Erythroblast (primary cell): Measurements from ENCODE around the gene KRTAP12-3.
"Not testable (repeated sequence)": the region's sequence is repeated elsewhere in the genome, so short reads cannot be mapped to it uniquely, and the experiment has no call there.

ENCODE experiments used
- DNase-seq, 2 experiments: peaks; one replicate each; lab custom pipeline; 2025; lab: John Stamatoyannopoulos, UW
- GATA1 ChIP-seq: IDR thresholded peaks from 2 replicates; pipeline ENCODE4 v1.6.1; 2011; ENCODE audit warnings: low read depth, mild to moderate bottlenecking, control low read depth, low read length, moderate library complexity
- POLR2A ChIP-seq: IDR thresholded peaks from 2 replicates; pipeline ENCODE4 v1.6.1; 2011; ENCODE audit warnings: mild to moderate bottlenecking, low read length

KRTAP12-3 gene

DNA sequence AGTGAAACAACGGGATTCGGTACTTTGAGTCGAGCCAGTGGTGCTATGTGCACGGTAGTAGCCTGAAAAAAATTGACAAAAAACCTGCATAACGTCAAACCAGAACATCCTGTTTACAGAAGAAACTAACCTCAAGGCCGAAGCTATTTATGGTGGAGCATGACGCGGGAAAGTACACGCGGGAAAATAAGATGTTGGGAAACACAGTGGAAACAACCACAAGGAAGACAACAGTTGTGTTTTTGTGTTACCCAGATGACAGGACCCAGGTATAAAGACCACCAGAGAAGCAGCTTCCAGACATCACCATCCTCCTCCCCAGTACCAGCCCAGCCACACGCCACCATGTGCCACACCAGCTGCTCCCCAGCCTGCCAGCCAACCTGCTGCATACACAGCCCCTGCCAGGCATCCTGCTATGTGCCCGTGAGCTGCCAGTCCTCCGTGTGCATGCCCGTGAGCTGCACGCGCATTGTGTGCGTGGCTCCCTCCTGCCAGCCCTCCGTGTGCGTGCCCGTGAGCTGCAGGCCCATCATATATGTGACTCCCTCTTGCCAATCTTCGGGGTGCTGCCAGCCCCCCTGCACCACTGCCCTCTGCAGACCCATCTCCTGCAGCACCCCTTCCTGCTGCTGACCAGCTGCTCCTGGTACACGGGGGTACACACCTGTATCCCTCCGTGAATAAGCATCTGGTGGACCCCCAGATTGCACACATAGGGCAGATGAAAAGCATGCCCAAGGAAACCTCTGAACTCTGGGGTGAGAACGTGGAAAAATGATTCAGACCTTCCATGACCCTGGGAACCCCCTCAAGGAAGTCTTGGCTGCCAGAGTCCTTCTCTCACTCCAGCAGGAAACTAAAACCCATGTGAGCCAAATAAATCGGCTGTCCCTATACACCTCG, at the start of gene KRTAP12-3:
Gene KRTAP12-3 (plus strand): TSS at position 298 of the 906 bp plus-strand sequence. CDS start 48 bp downstream, at position 346.
- no peak for TF ChIP-seq POLR2A
- no peak for TF ChIP-seq GATA1
- DNase-seq: no peak

GRCh38 chr21:44609193-44609592, 48.5 kb upstream of the KRTAP12-3 start:
- no peak for DNase-seq
- TF ChIP-seq GATA1: no peak
- no peak for TF ChIP-seq POLR2A

GRCh38 chr21:44610157-44610843, 47.4 kb upstream of the KRTAP12-3 start:
- DNase-seq: not testable (repeated sequence)

DNA sequence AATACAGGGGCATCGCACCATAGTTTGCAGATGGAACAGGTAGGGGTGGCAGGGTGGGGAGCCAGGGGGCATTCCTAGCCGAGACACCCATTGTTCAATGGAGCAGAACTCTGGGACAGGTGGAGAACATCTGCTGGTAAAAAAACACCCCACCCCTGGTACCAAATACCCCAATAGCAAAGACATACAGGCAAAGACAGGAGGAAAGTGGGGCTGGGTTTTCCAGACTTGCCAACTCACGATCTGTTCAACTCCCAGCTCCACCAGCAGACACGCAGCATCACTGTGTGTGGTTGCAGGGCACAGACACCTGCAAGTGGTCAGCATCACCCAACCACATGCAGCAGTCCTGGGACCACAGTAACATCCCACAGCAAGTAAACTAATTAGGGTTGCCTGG, 46.2 kb upstream of the KRTAP12-3 start:
- no peak for DNase-seq
- TF ChIP-seq GATA1 (no peak), POLR2A (no peak)

DNA sequence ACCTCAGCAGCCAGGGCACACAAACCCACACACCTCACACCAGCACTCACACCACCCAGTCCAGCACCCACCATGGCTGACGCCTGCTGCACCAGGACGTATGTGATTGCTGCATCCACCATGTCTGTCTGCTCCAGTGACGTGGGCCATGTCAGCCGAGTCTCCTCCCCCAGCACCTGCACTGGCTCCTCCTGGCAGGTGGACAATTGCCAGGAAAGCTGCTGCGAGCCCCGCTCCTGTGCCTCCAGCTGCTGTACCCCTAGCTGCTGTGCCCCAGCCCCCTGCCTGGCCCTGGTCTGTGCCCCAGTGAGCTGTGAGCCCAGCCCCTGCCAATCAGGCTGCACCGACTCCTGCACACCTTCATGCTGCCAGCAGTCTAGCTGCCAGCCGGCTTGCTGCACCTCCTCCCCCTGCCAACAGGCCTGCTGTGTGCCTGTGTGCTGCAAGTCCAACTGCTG, 45.7 kb upstream of the KRTAP12-3 start, which contains the start of gene KRTAP10-8:
Gene KRTAP10-8 (plus strand): TSS at position 51 of the 458 bp plus-strand sequence. CDS start 22 bp downstream, at position 73.
- no peak for DNase-seq
- no peak for TF ChIP-seq POLR2A
- no peak for TF ChIP-seq GATA1

DNA sequence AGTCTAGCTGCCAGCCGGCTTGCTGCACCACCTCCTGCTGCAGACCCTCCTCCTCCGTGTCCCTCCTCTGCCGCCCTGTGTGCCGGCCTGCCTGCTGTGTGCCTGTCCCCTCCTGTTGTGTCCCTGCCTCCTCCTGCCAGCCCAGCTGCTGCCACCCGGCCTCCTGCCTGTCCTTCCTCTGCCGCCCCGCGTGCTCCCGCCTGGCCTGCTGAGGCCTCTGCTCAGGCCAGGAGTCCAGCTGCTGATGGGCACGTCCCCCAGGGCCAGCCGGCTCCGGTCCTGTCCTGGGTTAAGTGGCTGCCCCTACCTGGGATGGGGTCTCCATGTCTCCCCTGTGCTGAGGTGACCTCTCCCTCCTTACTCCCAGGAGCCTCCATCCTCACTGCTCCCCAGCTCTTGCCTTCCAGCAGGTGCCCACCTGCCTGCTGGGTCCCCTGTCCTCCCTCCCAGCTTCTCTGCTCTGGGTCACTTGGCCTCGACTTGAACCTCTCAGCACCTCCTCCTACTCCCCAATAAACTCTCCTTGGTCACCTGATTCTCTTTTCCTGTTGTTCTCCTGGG, 45.0 kb upstream of the KRTAP12-3 start:
- TF ChIP-seq GATA1 (no peak), POLR2A (no peak)

GRCh38 chr21:44613386-44614155, 44.2 kb upstream of the KRTAP12-3 start:
- no peak for TF ChIP-seq GATA1
- TF ChIP-seq POLR2A: no peak
- DNase-seq: no peak

More for the DNA sequence above, 45.0 kb upstream of the KRTAP12-3 start:
- DNase-seq: no peak

DNA sequence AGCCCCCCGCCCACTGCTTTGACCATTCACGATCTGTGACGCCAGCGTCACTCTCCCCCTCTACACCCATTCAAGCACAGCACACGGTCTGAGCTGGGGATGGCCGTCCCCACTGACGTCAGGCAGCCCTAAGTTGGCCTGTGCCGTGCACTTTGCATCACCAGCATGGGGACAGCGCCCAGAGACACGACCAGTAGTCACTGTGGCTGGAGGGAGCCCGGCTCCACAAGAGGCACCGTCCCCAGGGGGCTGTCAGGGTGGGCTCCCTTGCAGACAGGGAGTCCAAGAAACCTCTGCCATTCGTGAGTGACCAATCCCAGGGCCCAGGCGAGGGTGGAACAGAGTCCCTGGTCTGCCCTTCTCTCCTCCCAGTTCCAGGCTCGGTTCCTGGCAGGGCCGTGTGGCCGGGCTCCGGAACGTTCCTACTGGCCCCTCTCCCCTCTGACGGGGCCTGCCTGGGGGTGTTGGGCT, 43.5 kb upstream of the KRTAP12-3 start:
- DNase-seq: no peak
- TF ChIP-seq GATA1: no peak
- no peak for TF ChIP-seq POLR2A

GRCh38 chr21:44614961-44615391, 42.8 kb upstream of the KRTAP12-3 start:
- TF ChIP-seq GATA1 (no peak), POLR2A (no peak)
- no peak for DNase-seq

DNA sequence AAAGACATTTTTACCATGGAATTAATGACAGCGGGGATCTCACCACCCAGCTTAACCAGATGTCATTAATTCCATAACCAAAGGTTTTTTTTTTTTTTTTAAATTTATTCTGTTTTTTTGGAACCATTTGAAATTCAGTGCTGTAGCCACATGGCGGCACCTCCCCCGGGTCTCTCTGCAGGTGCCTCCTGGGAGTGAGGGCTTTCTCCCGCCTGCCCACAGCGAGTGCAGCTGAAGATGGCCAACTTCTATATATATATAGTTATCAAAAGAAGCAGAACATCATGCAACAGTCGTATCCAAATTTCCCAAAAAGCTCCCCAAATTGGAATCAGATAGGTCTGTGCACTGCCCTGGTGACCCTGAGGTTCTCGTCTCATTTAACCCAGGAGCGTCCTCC, 42.3 kb upstream of the KRTAP12-3 start:
- TF ChIP-seq POLR2A: no peak
- DNase-seq: no peak

DNA sequence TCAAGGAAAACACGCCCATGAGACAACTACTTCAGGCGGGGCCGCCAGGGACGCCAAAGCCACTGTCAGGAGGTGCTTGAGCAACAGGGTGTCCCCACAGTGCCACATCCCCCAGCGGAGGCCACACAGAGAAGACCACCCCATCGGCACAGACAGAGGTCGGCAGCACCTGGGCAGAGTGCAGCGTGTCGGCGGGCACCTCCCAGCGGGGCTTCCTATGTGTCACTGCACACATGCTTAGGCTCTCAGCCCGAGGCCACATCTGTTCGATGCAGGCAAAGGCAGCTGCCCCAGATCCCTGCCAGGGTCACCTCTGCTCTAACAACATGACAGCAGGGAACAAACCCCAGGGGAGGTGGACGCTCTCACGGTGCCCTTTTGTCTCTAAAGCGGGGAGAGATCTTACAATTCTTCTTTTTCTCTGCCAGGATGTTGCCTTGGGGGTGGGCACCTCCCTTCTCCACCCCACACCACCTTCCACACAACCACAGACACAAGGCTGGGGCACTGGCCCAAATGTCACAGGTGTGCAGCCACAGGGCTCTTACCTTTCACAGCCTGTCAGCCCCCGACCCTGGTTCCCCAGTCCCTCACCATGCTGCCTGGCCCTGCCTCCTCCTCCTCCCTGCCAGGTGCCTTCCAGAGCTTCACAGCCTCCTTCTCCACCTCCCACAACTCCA, 41.7 kb upstream of the KRTAP12-3 start:
- TF ChIP-seq POLR2A: no peak
- no peak for TF ChIP-seq GATA1
- no peak for DNase-seq

DNA sequence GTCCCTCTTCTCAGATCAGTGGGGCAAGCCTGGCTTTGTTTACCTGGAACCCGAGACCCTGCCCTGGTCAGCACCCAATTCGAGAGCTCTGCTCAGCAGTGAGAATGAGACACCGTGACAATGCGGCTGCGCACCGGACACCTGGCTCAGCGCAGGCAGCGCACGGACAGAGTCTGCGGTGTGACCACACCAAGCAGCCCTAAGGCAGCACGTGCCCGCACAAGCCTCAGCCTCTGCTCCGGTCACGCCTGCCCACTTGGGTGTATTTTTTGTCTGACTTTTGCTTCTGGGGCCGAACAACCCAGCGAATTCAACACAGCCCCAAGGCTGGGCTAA, 41.2 kb upstream of the KRTAP12-3 start:
- TF ChIP-seq POLR2A (no peak), GATA1 (no peak)
- DNase-seq: no peak
